Ovary (tissue), 3 donors: ENCODE measurements around the gene CREB3L4.

Experiments used
- EP300 ChIP-seq: sonication (generic); formaldehyde crosslinking; IDR thresholded peaks from one replicate; pipeline ENCODE4 v1.6.1; 2017; ENCODE audit warnings: antibody characterized with exemption
- POLR2A ChIP-seq: fragments of 450-650 bp; IDR thresholded peaks from one replicate; pipeline ENCODE4 v1.6.1; 2017; ENCODE audit warnings: antibody characterized with exemption, mild to moderate bottlenecking, moderate library complexity
- TF ChIP-seq, protein P1 (sequence below), 3 donors: fragments of 450-650 bp in 2 of 3; fragments of 200-600 bp in 1 of 3; IDR thresholded peaks; one replicate each; pipeline versions ENCODE4 v1.5.1 to v1.8.0; 2016 to 2022; ENCODE audit warnings: antibody characterized with exemption in 3 of 3, mild to moderate bottlenecking in 1 of 3
- donor health status: DM: no; HTN: no; CAD: no.

DNA sequence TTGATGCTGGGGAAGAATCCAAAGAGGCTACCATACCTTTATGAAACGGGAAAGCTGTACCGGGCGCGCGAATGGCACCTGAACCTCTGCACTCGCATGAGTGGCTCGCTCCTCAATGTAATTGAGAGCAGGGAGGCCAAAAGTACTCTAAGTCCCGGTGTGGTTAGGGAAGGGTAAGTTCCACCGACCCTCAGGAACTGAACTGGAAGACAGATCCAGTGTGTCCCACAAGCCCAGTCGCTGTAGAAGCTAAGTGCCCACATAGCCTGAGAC lies 46.0 kb upstream of the CREB3L4 start:
- TF ChIP-seq, protein P1, sequence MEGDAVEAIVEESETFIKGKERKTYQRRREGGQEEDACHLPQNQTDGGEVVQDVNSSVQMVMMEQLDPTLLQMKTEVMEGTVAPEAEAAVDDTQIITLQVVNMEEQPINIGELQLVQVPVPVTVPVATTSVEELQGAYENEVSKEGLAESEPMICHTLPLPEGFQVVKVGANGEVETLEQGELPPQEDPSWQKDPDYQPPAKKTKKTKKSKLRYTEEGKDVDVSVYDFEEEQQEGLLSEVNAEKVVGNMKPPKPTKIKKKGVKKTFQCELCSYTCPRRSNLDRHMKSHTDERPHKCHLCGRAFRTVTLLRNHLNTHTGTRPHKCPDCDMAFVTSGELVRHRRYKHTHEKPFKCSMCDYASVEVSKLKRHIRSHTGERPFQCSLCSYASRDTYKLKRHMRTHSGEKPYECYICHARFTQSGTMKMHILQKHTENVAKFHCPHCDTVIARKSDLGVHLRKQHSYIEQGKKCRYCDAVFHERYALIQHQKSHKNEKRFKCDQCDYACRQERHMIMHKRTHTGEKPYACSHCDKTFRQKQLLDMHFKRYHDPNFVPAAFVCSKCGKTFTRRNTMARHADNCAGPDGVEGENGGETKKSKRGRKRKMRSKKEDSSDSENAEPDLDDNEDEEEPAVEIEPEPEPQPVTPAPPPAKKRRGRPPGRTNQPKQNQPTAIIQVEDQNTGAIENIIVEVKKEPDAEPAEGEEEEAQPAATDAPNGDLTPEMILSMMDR (IDR thresholded peaks at IDR 0.05), result no peak
- no peak for TF ChIP-seq POLR2A
- TF ChIP-seq EP300, result no peak
